Spinal cord (tissue), 10 donors: ENCODE data around the gene FAM163A. TPM values are rescaled to one million over a fixed set of nuclear protein-coding genes. Genes with fewer than 3 reads are reported as not detected.
A peak's percentile ranks its signal among the peaks of the same experiment; 100 is the strongest.
"Not testable (repeated sequence)": the region's sequence is repeated elsewhere in the genome, so short reads cannot be mapped to it uniquely, and the experiment has no call there.

Experiments
- DNase-seq, 6 donors: peaks; one replicate each; pipeline versions ENCODE4 v3.0.0 to v3.0.0-alpha.2; 2013 to 2015; ENCODE audit warnings: low spot score in 6 of 6, low read depth in 4 of 6
- H3K27ac ChIP-seq: one replicate; pipeline ENCODE4 v1.5.1; 2013; ENCODE audit warnings: low read depth, low read length, control low read depth
- H3K27me3 ChIP-seq: one replicate; pipeline ENCODE4 v1.6.1; 2013; ENCODE audit warnings: low read length; ENCODE audit not compliant: control insufficient read depth, insufficient read depth
- H3K36me3 ChIP-seq: one replicate; pipeline ENCODE4 v1.6.1; 2013; ENCODE audit warnings: low read length; ENCODE audit not compliant: control insufficient read depth, insufficient read depth
- H3K4me1 ChIP-seq: one replicate; pipeline ENCODE4 v1.6.1; 2013; ENCODE audit warnings: low read length; ENCODE audit not compliant: control insufficient read depth, insufficient read depth
- H3K4me3 ChIP-seq: one replicate; pipeline ENCODE4 v1.5.1; 2013; ENCODE audit warnings: low read depth, low read length, control low read depth
- H3K9me3 ChIP-seq: one replicate; pipeline ENCODE4 v1.6.1; 2013; ENCODE audit warnings: low read length; ENCODE audit not compliant: control insufficient read depth, insufficient read depth
- WGBS: methylation state at CpG from one replicate; pipeline ENCODE4 v1.1.5; 2013; ENCODE audit warnings: missing lambda C conversion rate; ENCODE audit not compliant: insufficient coverage; 5-methylcytosine and 5-hydroxymethylcytosine counted together
- long read RNA-seq, 4 donors: transcript quantifications; one replicate each; lab custom pipeline, GENCODE V29; 2026
- polyA plus RNA-seq, 2 donors: library from polyadenylated mRNA; unstranded; fragments of 120-200 nt; gene quantifications; one replicate each; pipeline ENCODE4 v1.2.1, GENCODE V29; 2013; ENCODE audit not compliant: insufficient read length in 2 of 2
- total RNA-seq, 2 donors: library from RNA; depleted of rRNA in 1 of 2; stranded (reverse); fragments of 120-200 nt in 1 of 2; fragments of >200 nt in 1 of 2; gene quantifications; one replicate each; pipeline versions ENCODE4 v1.2.3 to v1.2.4, GENCODE V29; 2013 to 2014
- donor health status: healthy.

The FAM163A gene
- total RNA-seq = 1 to 10 TPM in 1 of 2 donors, under 1 TPM in 1; 0.55 to 1.9 TPM
- polyA plus RNA-seq = 1 to 10 TPM; 3.1 to 4.2 TPM
- long read RNA-seq, donor 1 = 0 reads
- long read RNA-seq, donor 2 = 0 reads
- long read RNA-seq, donor 3 = 0 reads
- long read RNA-seq, donor 4 = 0 reads

DNA sequence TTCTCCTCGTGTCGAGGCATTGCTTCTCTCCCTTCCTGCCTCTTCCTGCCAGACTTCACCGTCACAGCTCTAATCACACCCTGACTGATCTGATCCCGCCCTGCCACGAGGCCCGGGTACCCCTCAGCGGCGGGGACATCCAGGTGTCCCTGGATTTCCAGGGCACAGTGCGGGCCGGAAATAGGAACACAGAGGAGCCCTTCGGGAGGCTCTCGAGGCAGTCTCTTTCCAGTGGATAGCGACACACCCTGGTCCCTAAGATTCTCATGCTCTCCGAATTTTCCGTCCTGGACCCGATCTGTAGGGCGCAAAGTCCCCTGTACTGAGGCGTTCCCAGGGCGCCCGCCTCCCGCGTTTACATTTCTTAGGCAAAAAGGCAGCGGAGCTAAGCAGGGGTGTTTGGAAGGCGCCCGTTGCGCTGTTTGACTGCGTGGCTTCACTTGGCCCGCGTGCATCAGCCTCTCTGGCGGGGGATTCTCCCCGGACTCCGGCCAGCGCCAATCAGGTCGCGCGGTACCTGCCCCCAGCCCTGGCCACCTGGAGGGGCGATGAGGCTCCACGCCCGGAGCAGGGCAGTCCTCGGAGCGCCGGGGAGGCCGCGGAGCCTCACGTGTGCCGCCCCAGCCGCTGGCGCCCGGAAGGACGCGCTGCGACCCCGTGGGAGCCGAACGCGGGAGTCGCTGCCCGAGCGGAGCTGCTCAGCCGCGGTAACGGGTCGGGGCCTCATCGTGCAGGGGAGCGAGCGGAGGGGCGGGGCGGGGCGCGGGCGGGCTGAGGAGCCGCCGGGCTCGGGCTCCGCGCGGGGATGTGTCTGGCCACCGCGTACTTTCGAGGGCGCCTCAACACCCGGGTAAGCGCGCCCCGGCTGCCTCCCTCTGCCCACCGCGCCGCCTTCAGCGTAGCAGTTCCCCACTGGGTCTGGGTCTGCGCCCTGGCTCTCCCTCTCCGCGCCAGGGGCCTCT, at the start of gene FAM163A:
FAM163A (plus strand) TSS at position 575 of the 962 bp plus-strand sequence. CDS start 69,807 bp downstream, outside the sequence.
- WGBS = under 1% methylated on average over 92 of the region's 92 CpGs
- H3K4me3 ChIP-seq = peak within 1 kb of the TSS; percentile 13
- no peak within 1 kb of the TSS for H3K27ac ChIP-seq
- DNase-seq = peak in 2 of 6 donors; percentile 49 to 53
- H3K27me3 ChIP-seq = peaks cover 51% of the 10 kb centered on the region
- peaks cover 5% of the 10 kb centered on the region for H3K9me3 ChIP-seq
- peaks cover 22% of the 10 kb centered on the region for H3K4me1 ChIP-seq
- no peaks in the 10 kb centered on the region for H3K36me3 ChIP-seq

DNA sequence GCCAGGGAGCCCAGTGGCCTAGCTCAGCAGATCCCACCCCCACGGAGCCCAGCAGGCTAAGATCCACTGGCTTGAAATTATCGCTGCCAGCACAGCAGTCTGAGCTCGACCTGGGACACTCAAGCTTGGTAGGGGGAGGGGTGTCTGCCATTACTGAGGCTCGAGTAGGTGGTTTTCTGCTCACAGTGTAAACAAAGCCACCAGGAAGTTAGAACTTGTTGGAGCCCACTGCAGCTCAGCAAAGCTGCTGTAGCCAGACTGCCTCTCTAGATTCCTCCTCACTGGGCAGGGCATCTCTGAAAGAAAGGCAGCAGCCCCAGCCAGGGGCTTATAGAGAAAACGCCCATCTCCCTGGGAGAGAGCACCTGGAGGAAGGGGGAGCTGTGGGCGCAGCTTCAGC, 48.6 kb upstream of the FAM163A start:
- H3K4me1 ChIP-seq, H3K9me3 ChIP-seq, H3K27ac ChIP-seq, H3K27me3 ChIP-seq, H3K36me3 ChIP-seq, H3K4me3 ChIP-seq, DNase-seq: not testable (repeated sequence)
- WGBS = 72% methylated on average over 6 of the region's 6 CpGs

DNA sequence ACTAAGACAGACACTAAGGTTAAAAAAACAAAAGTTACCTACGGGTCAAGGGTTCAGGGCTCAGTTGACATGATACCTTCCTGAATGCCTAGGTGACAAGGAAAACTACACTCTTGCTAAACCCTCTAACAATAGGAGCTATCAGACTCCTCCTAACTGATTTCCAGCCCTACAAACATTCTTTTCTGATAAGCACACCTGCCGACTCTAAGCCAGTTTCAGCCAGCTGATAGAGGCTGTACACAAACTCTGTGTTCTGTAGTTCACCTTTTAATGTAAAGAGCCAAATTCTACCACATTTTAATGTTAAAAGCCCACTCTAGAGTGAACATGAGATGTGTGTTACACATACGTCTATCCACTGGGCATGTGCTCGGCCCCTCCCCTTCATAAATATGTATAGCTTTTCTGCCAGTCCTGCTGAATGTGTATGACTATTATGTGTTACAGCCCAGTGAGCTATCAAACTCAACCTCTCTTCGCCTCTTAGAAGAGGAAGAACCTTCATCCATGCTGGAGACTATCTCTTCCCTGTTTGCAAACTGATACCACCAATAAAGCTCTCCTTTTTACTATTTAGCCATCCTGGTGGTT, 40.0 kb upstream of the FAM163A start:
- H3K4me1 ChIP-seq = no peaks in the 10 kb centered on the region
- WGBS = 69% methylated on average over 3 of the region's 5 CpGs
- H3K9me3 ChIP-seq = no peaks in the 10 kb centered on the region
- no peaks in the 10 kb centered on the region for H3K27me3 ChIP-seq
- no peak overlapping the region for H3K4me3 ChIP-seq
- no peak overlapping the region for H3K27ac ChIP-seq
- H3K36me3 ChIP-seq = no peaks in the 10 kb centered on the region
- no peak for DNase-seq

- no peaks in the 10 kb centered on the region for H3K4me1 ChIP-seq
- DNase-seq = peak in 5 of 6 donors; percentile 55 to 94 (median 76)
- H3K27ac ChIP-seq = no peak overlapping the region
- H3K36me3 ChIP-seq = no peaks in the 10 kb centered on the region
- 0% methylated on average over 1 of the region's 3 CpGs for WGBS
- no peaks in the 10 kb centered on the region for H3K27me3 ChIP-seq
- no peaks in the 10 kb centered on the region for H3K9me3 ChIP-seq
- no peak overlapping the region for H3K4me3 ChIP-seq
These were observed 36.7 kb upstream of the FAM163A start for GRCh38 chr1:179706339-179706941.

DNA sequence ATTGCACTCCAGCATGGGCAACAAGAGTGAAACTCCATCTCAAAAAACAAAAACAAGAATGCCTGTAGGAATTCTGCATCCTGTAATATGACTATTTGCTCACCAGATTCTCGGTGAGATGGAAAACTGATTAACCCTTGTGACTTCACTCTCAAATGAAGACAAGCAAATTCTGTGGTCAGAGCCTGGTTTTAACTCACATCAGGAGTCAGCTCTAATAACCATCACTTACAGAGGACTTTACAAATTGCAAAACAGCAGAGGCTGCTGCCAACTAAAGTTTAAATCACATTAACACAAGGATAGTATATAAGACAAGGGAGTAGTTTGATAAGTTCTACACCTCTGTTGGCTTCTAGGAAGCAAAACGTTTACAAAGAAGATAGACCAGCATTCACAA, 35.7 kb upstream of the FAM163A start:
- Histone ChIP-seq H3K4me3 (no peak overlapping the region), H3K27ac (no peak overlapping the region), H3K36me3 (no peaks in the 10 kb centered on the region), H3K9me3 (no peaks in the 10 kb centered on the region), H3K27me3 (no peaks in the 10 kb centered on the region), H3K4me1 (no peaks in the 10 kb centered on the region)
- DNase-seq = no peak
- WGBS = no CpG with 5 or more reads among the region's 2 CpGs

- Histone ChIP-seq H3K4me1 (no peaks in the 10 kb centered on the region), H3K9me3 (no peaks in the 10 kb centered on the region), H3K36me3 (no peaks in the 10 kb centered on the region), H3K27ac (no peak overlapping the region), H3K4me3 (no peak overlapping the region), H3K27me3 (no peaks in the 10 kb centered on the region)
- WGBS = 72% methylated on average over 4 of the region's 6 CpGs
- DNase-seq = no peak
These were observed 34.5 kb upstream of the FAM163A start for GRCh38 chr1:179708434-179709195.

DNA sequence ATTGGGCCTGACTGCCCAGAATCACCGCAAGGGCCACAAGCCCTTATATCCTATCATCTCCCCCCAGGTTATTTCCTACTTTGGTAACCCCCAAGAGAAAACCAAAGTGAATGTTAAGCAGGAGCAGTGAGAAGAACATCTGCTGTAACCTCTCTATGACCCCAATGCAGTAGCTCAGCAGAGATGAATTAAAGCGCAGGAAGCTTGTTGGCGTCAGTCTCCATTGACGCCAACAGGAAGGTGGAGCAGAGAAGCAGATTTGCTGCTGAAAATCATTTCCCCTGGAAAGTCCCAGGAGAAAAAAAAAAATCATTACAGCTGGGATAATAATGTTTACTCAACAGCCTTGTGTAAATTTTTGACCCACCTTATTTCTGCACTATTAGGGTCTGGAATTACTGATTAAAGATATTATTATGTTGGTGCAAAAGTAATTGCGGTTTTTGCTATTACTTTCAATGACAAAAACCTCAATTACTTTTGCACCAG, 33.2 kb upstream of the FAM163A start:
- Histone ChIP-seq H3K27ac (no peak overlapping the region), H3K27me3 (no peaks in the 10 kb centered on the region), H3K9me3 (peaks cover 3% of the 10 kb centered on the region), H3K4me1 (no peaks in the 10 kb centered on the region), H3K4me3 (no peak overlapping the region), H3K36me3 (no peaks in the 10 kb centered on the region)
- peak in 2 of 6 donors; percentile 43 to 71 for DNase-seq
- WGBS = no CpG with 5 or more reads among the region's 5 CpGs

DNA sequence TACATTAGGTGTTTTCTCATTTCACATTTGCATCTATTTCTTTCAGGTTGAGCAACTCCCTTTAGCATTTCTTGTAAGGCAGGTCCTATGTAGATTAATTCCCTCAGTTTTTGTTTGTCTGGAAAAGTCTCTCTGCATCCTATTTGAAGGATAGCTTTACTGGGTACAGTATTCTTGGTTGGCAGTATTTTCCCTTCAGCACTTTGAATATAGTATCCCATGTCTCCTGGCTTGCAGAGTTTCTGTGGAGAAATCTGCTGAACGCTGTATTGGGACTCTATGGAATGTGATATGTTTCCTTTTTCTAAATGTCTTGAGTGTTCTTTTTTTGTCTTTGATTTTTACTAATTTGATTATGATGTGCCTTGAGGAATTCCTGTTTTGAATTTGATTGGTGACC, 28.9 kb upstream of the FAM163A start:
- no CpG with 5 or more reads among the region's 1 CpG for WGBS
- no peak for DNase-seq
- no peaks in the 10 kb centered on the region for H3K4me1 ChIP-seq
- no peaks in the 10 kb centered on the region for H3K36me3 ChIP-seq
- no peaks in the 10 kb centered on the region for H3K27me3 ChIP-seq
- H3K27ac ChIP-seq = no peak overlapping the region
- peaks cover 7% of the 10 kb centered on the region for H3K9me3 ChIP-seq
- H3K4me3 ChIP-seq = no peak overlapping the region

DNA sequence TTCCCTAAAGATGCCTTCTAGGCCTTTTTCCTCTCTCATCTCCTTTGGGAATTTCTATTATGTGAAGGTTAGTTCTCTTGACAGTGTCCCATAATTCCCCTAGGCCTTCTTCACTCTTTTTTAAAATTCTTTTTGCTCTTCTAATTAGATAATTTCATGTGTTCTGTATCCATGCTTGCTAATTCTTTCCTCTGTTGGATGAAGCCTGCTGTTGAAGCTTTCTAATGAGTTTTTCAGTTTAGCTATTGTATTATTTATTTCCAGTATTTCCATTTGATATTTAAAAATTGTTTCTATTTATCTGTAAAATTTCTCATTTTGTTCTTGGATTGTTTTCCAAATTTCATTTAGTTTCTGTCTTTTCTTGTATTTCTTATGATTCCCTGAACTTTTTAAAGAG, 28.5 kb upstream of the FAM163A start:
- no peak for DNase-seq
- no peaks in the 10 kb centered on the region for H3K4me1 ChIP-seq
- H3K27ac ChIP-seq = no peak overlapping the region
- H3K9me3 ChIP-seq = peaks cover 7% of the 10 kb centered on the region
- no peaks in the 10 kb centered on the region for H3K36me3 ChIP-seq
- H3K27me3 ChIP-seq = no peaks in the 10 kb centered on the region
- no peak overlapping the region for H3K4me3 ChIP-seq
